ENCODE measurements around the gene SEC22B. TPM values are rescaled to one million over a fixed set of nuclear protein-coding genes. Genes with fewer than 3 reads are reported as not detected.

Gene SEC22B
- 39.5 and 44.8 TPM in 2 replicates for total RNA-seq

DNA sequence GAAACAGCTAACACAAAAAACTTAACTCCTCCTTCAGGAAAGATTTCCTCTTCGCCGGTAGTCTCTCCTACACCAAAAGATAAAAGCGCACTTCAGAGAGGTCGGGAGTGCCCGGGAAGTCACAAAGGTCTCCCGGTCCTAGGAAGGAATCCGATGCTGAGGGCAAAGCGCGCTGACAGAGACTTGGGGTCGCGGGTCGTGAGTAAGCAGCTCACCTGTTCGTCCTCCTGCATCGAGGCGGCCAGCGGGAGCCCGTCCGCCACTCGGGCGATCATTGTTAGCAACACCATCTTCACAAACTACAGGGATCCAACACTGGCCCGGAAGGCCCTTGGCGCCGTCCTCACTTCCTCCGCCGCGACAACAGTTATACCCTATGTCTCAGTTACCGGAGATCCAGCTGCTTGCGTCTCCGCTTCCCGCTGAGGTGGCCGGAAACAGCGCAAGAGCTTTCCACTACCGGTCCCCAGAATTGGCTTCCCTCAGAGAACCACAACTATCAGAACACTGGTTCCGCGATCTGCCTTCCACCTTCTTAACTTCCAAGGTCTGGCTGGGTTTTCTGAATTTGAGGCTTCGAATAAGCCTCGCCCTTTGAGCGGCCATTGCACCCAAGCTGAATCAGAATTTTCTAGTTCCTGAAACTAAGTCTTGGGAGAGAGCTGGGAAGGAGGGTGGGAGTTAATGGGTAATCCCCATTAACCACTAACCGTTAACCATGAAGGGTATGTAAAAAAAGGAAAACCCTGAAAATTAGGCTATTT, at the start of gene SEC22B:
TSS of gene SEC22B (minus strand) at position 429 of the 764 bp plus-strand sequence. CDS start at position 290, 139 bp downstream.

Small RNA genes within 50 kb of the gene (small RNA-seq; reads per million reads assigned to genes)
- gene RNU6-465P = not detected

Other genes starting within 250 kb of the SEC22B start
- 62.8 and 71.2 TPM in 2 replicates for gene NOTCH2, start 106.9 kb downstream of the SEC22B start, total RNA-seq
- gene NBPF8, start 238.5 kb upstream of the SEC22B start, total RNA-seq = 13.6 and 20.7 TPM in 2 replicates